H9 (cell line): Measurements from ENCODE around the gene SMAD3. TPM values are rescaled to one million over a fixed set of nuclear protein-coding genes. Genes with fewer than 3 reads are reported as not detected.

ENCODE experiments used
- DNase-seq: peaks from one replicate; pipeline ENCODE4 v3.0.0-alpha.2; 2017
- H2AFZ ChIP-seq: one replicate; pipeline ENCODE4 v1.6.1; 2013; ENCODE audit warnings: mild to moderate bottlenecking, low read length, control low read depth, moderate library complexity
- H2AK5ac ChIP-seq: 2 replicates; pipeline ENCODE4 v1.6.1; 2013; ENCODE audit warnings: low read length, control low read depth, mixed read lengths; ENCODE audit not compliant: insufficient read length
- H2BK120ac ChIP-seq: one replicate; pipeline ENCODE4 v1.6.1; 2013; ENCODE audit warnings: low read depth, mild to moderate bottlenecking, low read length, control low read depth, inconsistent platforms; ENCODE audit not compliant: poor library complexity, severe bottlenecking
- H2BK12ac ChIP-seq: 2 replicates; pipeline ENCODE4 v1.6.1; 2013; ENCODE audit warnings: low read length, control low read depth, mixed read lengths, low read depth; ENCODE audit not compliant: insufficient read length
- H2BK15ac ChIP-seq: 2 replicates; pipeline ENCODE4 v1.6.1; 2013; ENCODE audit warnings: low read depth, low read length, control low read depth
- H2BK20ac ChIP-seq: one replicate; pipeline ENCODE4 v1.6.1; 2013; ENCODE audit warnings: low read depth, mild to moderate bottlenecking, low read length, control low read depth, inconsistent platforms; ENCODE audit not compliant: poor library complexity, severe bottlenecking
- H2BK5ac ChIP-seq: 2 replicates; pipeline ENCODE4 v1.6.1; 2013; ENCODE audit warnings: low read length, control low read depth, mixed read lengths; ENCODE audit not compliant: insufficient read length
- H3K14ac ChIP-seq: 2 replicates; pipeline ENCODE4 v1.6.1; 2013; ENCODE audit warnings: low read length, control low read depth; ENCODE audit not compliant: insufficient read depth
- H3K18ac ChIP-seq: 2 replicates; pipeline ENCODE4 v1.6.1; 2013; ENCODE audit warnings: low read depth, mild to moderate bottlenecking, mixed read lengths, low read length, control low read depth; ENCODE audit not compliant: insufficient read length
- H3K23ac ChIP-seq: 2 replicates; pipeline ENCODE4 v1.6.1; 2013; ENCODE audit warnings: low read length, control low read depth, mixed read lengths, low read depth; ENCODE audit not compliant: insufficient read length
- H3K23me2 ChIP-seq: 2 replicates; pipeline ENCODE4 v1.6.1; 2013; ENCODE audit warnings: low read depth, mild to moderate bottlenecking, mixed read lengths, low read length, control low read depth; ENCODE audit not compliant: insufficient read length, poor library complexity, severe bottlenecking
- H3K27ac ChIP-seq: 2 replicates; pipeline ENCODE4 v1.5.1; 2013; ENCODE audit warnings: low read length, control low read depth, mixed read lengths, low read depth; ENCODE audit not compliant: insufficient read length
- H3K27me3 ChIP-seq: 2 replicates; pipeline ENCODE4 v1.6.1; 2013; ENCODE audit warnings: low read length, control low read depth, inconsistent platforms; ENCODE audit not compliant: insufficient read depth
- H3K4ac ChIP-seq: 2 replicates; pipeline ENCODE4 v1.6.1; 2013; ENCODE audit warnings: low read depth, mild to moderate bottlenecking, control low read depth, inconsistent platforms, low read length, moderate library complexity
- H3K4me1 ChIP-seq: 2 replicates; pipeline ENCODE4 v1.6.1; 2013; ENCODE audit warnings: low read length, control low read depth, inconsistent platforms; ENCODE audit not compliant: insufficient read depth
- H3K4me2 ChIP-seq: 2 replicates; pipeline ENCODE4 v1.6.1; 2013; ENCODE audit warnings: low read length, control low read depth, mixed read lengths; ENCODE audit not compliant: insufficient read length, insufficient read depth
- H3K56ac ChIP-seq: 2 replicates; pipeline ENCODE4 v1.6.1; 2013; ENCODE audit warnings: low read depth, mild to moderate bottlenecking, mixed read lengths, low read length, control low read depth; ENCODE audit not compliant: insufficient read length
- H3K79me1 ChIP-seq: 2 replicates; pipeline ENCODE4 v1.6.1; 2013; ENCODE audit warnings: low read depth, mild to moderate bottlenecking, moderate library complexity, low read length, control low read depth, inconsistent platforms; ENCODE audit not compliant: insufficient read depth, poor library complexity, severe bottlenecking
- H3K79me2 ChIP-seq: 2 replicates; pipeline ENCODE4 v1.6.1; 2013; ENCODE audit warnings: low read length, control low read depth, inconsistent platforms; ENCODE audit not compliant: insufficient read depth
- H3K9ac ChIP-seq: 2 replicates; pipeline ENCODE4 v1.6.1; 2013; ENCODE audit warnings: low read length, control low read depth, mixed read lengths; ENCODE audit not compliant: insufficient read length; ENCODE audit errors: extremely low read depth
- H3K9me3 ChIP-seq: one replicate; pipeline ENCODE4 v1.6.1; 2013; ENCODE audit warnings: low read depth, low read length, inconsistent platforms; ENCODE audit not compliant: control insufficient read depth
- H3T11ph ChIP-seq: one replicate; pipeline ENCODE4 v1.6.1; 2013; ENCODE audit warnings: mild to moderate bottlenecking, low read length, control low read depth, inconsistent platforms
- H4K20me1 ChIP-seq: one replicate; pipeline ENCODE4 v1.6.1; 2013; ENCODE audit not compliant: control insufficient read depth, insufficient read length, insufficient read depth
- H4K5ac ChIP-seq: 2 replicates; pipeline ENCODE4 v1.6.1; 2013; ENCODE audit warnings: low read depth, mild to moderate bottlenecking, mixed read lengths, low read length, control low read depth; ENCODE audit not compliant: insufficient read length
- H4K8ac ChIP-seq: replicated peaks from 2 replicates; pipeline ENCODE4 v1.6.1; 2013; ENCODE audit warnings: low read length, control low read depth, mixed read lengths, low read depth; ENCODE audit not compliant: insufficient read length
- H4K91ac ChIP-seq: 2 replicates; pipeline ENCODE4 v1.6.1; 2013; ENCODE audit warnings: low read depth, mild to moderate bottlenecking, moderate library complexity, mixed read lengths, low read length, control low read depth; ENCODE audit not compliant: insufficient read length
- H3K27ac Mint-ChIP-seq, 3 experiments: 2 replicates in 2 of 3; 3 replicates in 1 of 3; pipeline ENCODE4 v1.8.0; 2020 to 2021; ENCODE audit warnings: mixed read lengths in 3 of 3, mild to moderate bottlenecking in 1 of 3, moderate library complexity in 1 of 3
- H3K27me3 Mint-ChIP-seq: 2 replicates; pipeline ENCODE4 v1.8.0; 2021; ENCODE audit warnings: low read depth, mild to moderate bottlenecking, moderate library complexity, mixed read lengths
- H3K36me3 Mint-ChIP-seq, 3 experiments: 2 replicates in 2 of 3; 3 replicates in 1 of 3; pipeline ENCODE4 v1.8.0; 2020 to 2021; ENCODE audit warnings: low read depth in 3 of 3, mixed read lengths in 3 of 3; ENCODE audit not compliant: insufficient read depth in 1 of 3
- H3K4me1 Mint-ChIP-seq, 2 experiments: 2 replicates each; pipeline ENCODE4 v1.8.0; 2020; ENCODE audit warnings: mixed read lengths in 2 of 2
- H3K4me3 Mint-ChIP-seq, 2 experiments: 2 replicates in 1 of 2; 3 replicates in 1 of 2; pipeline ENCODE4 v1.8.0; 2020 to 2021; ENCODE audit warnings: mild to moderate bottlenecking in 2 of 2, mixed read lengths in 2 of 2, moderate library complexity in 1 of 2
- H3K9me3 Mint-ChIP-seq, 2 experiments: 2 replicates in 1 of 2; 3 replicates in 1 of 2; pipeline ENCODE4 v1.8.0; 2020; ENCODE audit warnings: mild to moderate bottlenecking in 2 of 2, mixed read lengths in 2 of 2, moderate library complexity in 1 of 2
- CTCF ChIP-seq: fragments of 200-600 bp; sonication (generic); conservative IDR thresholded peaks from 3 replicates; pipeline ENCODE4 v1.8.0; 2021; ENCODE audit warnings: antibody characterized with exemption, mild to moderate bottlenecking
- WGBS: extraction: QIAGEN DNeasy Blood & Tissue Kit; methylation state at CpG from one replicate; pipeline ENCODE4 v1.1.7; 2013; ENCODE audit warnings: missing lambda C conversion rate, low lambda C conversion rate, mixed read lengths; ENCODE audit not compliant: insufficient read length; ENCODE audit errors: extremely low coverage; 5-methylcytosine and 5-hydroxymethylcytosine counted together
- total RNA-seq: library from RNA; stranded (reverse); gene quantifications from 2 replicates; pipeline ENCODE4 v1.2.1, GENCODE V29; 2021

SMAD3 gene
- total RNA-seq, 1 experiment from 2014 or later = 26.7 TPM

- H2BK5ac ChIP-seq = no peak overlapping the region
- no peak overlapping the region for H2BK15ac ChIP-seq
- no peak overlapping the region for H3K56ac ChIP-seq
- Mint-ChIP-seq H3K27me3 (no peaks in the 10 kb centered on the region), H3K4me3 (no peak overlapping the region), H3K36me3 (peaks cover 1 to 24% (median 6%) of the 10 kb centered on the region in 3 experiments; a peak in 3 of 7 replicates), H3K27ac (no peak overlapping the region; a peak in 1 of 7 replicates), H3K4me1 (no peaks in the 10 kb centered on the region), H3K9me3 (no peaks in the 10 kb centered on the region)
- H3K4ac ChIP-seq = no peak overlapping the region
- H3K79me2 ChIP-seq = no peaks in the 10 kb centered on the region
- H3K4me2 ChIP-seq = no peak overlapping the region
- no peak overlapping the region for H4K8ac ChIP-seq
- H3K9me3 ChIP-seq = no peaks in the 10 kb centered on the region
- H3T11ph ChIP-seq = no peak overlapping the region
- no peaks in the 10 kb centered on the region for H3K23me2 ChIP-seq
- no peaks in the 10 kb centered on the region for H4K20me1 ChIP-seq
- no peak overlapping the region for H3K18ac ChIP-seq
- no peak overlapping the region for H2BK12ac ChIP-seq
- no peak overlapping the region for H3K27ac ChIP-seq
- no peak overlapping the region for H2AFZ ChIP-seq
- no peaks in the 10 kb centered on the region for H3K4me1 ChIP-seq
- no peak for TF ChIP-seq CTCF
- H2BK120ac ChIP-seq = no peak overlapping the region
- no peak overlapping the region for H3K9ac ChIP-seq
- H3K14ac ChIP-seq = no peak overlapping the region
- no CpG with 5 or more reads among the region's 2 CpGs for WGBS
- DNase-seq = no peak
- H2BK20ac ChIP-seq = no peak overlapping the region
- H2AK5ac ChIP-seq = no peak overlapping the region
- H3K23ac ChIP-seq = no peak overlapping the region
- no peaks in the 10 kb centered on the region for H3K79me1 ChIP-seq
- no peak overlapping the region for H4K5ac ChIP-seq
- no peak overlapping the region for H4K91ac ChIP-seq
- no peaks in the 10 kb centered on the region for H3K27me3 ChIP-seq
These were observed 143.0 kb downstream of the SMAD3 start for GRCh38 chr15:67208396-67208795.
